GM21528 (cell line): ENCODE results near the gene SIGLEC1.

Experiments
- ATAC-seq: cut with Tn5 transposase; IDR thresholded peaks from one replicate; pipeline ENCODE4 v1.9.1; 2021; ENCODE audit warnings: mild to moderate bottlenecking, moderate library complexity; ENCODE audit not compliant: unreplicated experiment, low FRiP score

Gene SIGLEC1

DNA sequence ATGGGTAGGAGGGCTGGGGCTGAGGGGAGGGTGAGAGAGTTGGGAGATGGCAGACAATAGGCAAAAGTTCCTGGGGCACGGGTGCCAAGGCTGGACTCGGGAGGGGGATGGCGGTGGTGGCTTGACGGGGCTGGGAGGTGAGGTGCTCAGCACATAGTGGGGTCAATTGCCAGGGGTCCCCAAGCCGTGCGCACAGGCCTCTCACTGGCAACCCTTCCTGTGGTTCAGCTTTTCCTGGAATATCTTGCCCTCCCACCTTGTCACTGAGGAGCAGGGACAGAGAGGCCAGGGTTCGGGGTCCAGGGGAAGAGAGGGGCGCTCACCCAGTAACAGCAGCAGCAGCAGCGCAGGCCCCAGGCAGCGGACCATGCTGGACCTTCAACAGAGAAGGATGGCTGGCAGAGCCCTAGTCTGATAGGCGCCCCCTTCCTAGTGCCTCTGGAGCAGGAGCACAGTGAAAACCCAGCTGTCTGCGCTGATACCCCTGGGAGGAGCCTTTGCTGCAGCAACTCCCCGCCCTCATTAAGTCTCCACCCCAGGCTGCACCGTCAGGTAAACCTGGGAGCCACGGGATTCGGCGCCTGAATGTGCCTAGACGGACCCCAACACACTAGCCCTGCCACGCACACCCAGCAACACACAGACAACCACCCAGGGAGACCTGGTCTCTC is 49.2 kb downstream of the SIGLEC1 start, which contains the start of gene GFRA4:
TSS of gene GFRA4 (minus strand) at position 369 of the 671 bp plus-strand sequence. CDS start at position 369, 0 bp downstream.
- ATAC-seq, result no peak
